ENCODE measurements around the gene COMMD4. TPM values are rescaled to one million over a fixed set of nuclear protein-coding genes. Genes with fewer than 3 reads are reported as not detected.

The COMMD4 gene
- total and polyA plus RNA-seq, 2 donors (not counting 1 experiment from before 2014, with no cell fraction given): 65.9 to 74.9 TPM

GRCh38 chr15:75354454-75354853 lies 18.6 kb downstream of the COMMD4 start:
- no peak for DNase-seq (ENCODE audit: low read depth in 2 of 2)
- Histone ChIP-seq H3K4me1 (ENCODE audit: control insufficient read depth, extremely low read depth, insufficient read depth, low read length) (no peaks in the 10 kb centered on the region), H4K20me1 (ENCODE audit: control insufficient read depth, extremely low read depth, insufficient read depth, low read length) (no peaks in the 10 kb centered on the region), H3K4me2 (ENCODE audit: extremely low read depth, insufficient read depth, low read length) (no peak overlapping the region), H3K9me3 (ENCODE audit: control insufficient read depth, insufficient read depth, low read depth, low read length) (no peaks in the 10 kb centered on the region), H3K27ac (ENCODE audit: insufficient read depth, low read length) (no peak overlapping the region), H3K9ac (ENCODE audit: insufficient read depth, low read length) (no peak overlapping the region), H2AFZ (ENCODE audit: low read length) (no peak overlapping the region), H3K79me2 (ENCODE audit: control insufficient read depth, insufficient read depth, low read length) (no peaks in the 10 kb centered on the region), H3K36me3 (ENCODE audit: control insufficient read depth, insufficient read depth, low read length) (peaks cover 11% of the 10 kb centered on the region), H3K27me3 (ENCODE audit: control insufficient read depth, insufficient read depth, low read length) (no peaks in the 10 kb centered on the region), H3K4me3 (replicated peaks in 1 of 4; ENCODE audit: control extremely low read depth in 1 of 4, insufficient read depth in 1 of 4, low read depth in 3 of 4, low read length in 4 of 4) (no peak overlapping the region)
- TF ChIP-seq, protein P1, sequence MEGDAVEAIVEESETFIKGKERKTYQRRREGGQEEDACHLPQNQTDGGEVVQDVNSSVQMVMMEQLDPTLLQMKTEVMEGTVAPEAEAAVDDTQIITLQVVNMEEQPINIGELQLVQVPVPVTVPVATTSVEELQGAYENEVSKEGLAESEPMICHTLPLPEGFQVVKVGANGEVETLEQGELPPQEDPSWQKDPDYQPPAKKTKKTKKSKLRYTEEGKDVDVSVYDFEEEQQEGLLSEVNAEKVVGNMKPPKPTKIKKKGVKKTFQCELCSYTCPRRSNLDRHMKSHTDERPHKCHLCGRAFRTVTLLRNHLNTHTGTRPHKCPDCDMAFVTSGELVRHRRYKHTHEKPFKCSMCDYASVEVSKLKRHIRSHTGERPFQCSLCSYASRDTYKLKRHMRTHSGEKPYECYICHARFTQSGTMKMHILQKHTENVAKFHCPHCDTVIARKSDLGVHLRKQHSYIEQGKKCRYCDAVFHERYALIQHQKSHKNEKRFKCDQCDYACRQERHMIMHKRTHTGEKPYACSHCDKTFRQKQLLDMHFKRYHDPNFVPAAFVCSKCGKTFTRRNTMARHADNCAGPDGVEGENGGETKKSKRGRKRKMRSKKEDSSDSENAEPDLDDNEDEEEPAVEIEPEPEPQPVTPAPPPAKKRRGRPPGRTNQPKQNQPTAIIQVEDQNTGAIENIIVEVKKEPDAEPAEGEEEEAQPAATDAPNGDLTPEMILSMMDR (conservative IDR thresholded peaks at IDR 0.05 in 1 of 2, IDR thresholded peaks at IDR 0.05 in 1 of 2; ENCODE audit: low read depth in 1 of 2, low read length in 2 of 2): no peak
- TF ChIP-seq EZH2 (IDR thresholded peaks at IDR 0.05; ENCODE audit: low read length, missing control alignments): no peak

GRCh38 chr15:75355369-75355768 lies 19.5 kb downstream of the COMMD4 start:
- Histone ChIP-seq H3K27ac (ENCODE audit: insufficient read depth, low read length) (no peak overlapping the region), H3K79me2 (ENCODE audit: control insufficient read depth, insufficient read depth, low read length) (no peaks in the 10 kb centered on the region), H3K4me2 (ENCODE audit: extremely low read depth, insufficient read depth, low read length) (no peak overlapping the region), H3K36me3 (ENCODE audit: control insufficient read depth, insufficient read depth, low read length) (peaks cover 18% of the 10 kb centered on the region), H3K9me3 (ENCODE audit: control insufficient read depth, insufficient read depth, low read depth, low read length) (no peaks in the 10 kb centered on the region), H4K20me1 (ENCODE audit: control insufficient read depth, extremely low read depth, insufficient read depth, low read length) (no peaks in the 10 kb centered on the region), H2AFZ (ENCODE audit: low read length) (no peak overlapping the region), H3K4me3 (replicated peaks in 1 of 4; ENCODE audit: control extremely low read depth in 1 of 4, insufficient read depth in 1 of 4, low read depth in 3 of 4, low read length in 4 of 4) (no peak overlapping the region), H3K9ac (ENCODE audit: insufficient read depth, low read length) (no peak overlapping the region), H3K4me1 (ENCODE audit: control insufficient read depth, extremely low read depth, insufficient read depth, low read length) (no peaks in the 10 kb centered on the region), H3K27me3 (ENCODE audit: control insufficient read depth, insufficient read depth, low read length) (no peaks in the 10 kb centered on the region)
- no peak for DNase-seq (ENCODE audit: low read depth in 2 of 2)
- TF ChIP-seq EZH2 (IDR thresholded peaks at IDR 0.05; ENCODE audit: low read length, missing control alignments): no peak
- TF ChIP-seq, protein P1 (conservative IDR thresholded peaks at IDR 0.05 in 1 of 2, IDR thresholded peaks at IDR 0.05 in 1 of 2; ENCODE audit: low read depth in 1 of 2, low read length in 2 of 2): no peak

GRCh38 chr15:75356006-75356405 lies 20.1 kb downstream of the COMMD4 start:
- Histone ChIP-seq H3K9ac (ENCODE audit: insufficient read depth, low read length) (no peak overlapping the region), H3K4me2 (ENCODE audit: extremely low read depth, insufficient read depth, low read length) (no peak overlapping the region), H3K36me3 (ENCODE audit: control insufficient read depth, insufficient read depth, low read length) (peaks cover 20% of the 10 kb centered on the region), H3K27me3 (ENCODE audit: control insufficient read depth, insufficient read depth, low read length) (no peaks in the 10 kb centered on the region), H3K4me1 (ENCODE audit: control insufficient read depth, extremely low read depth, insufficient read depth, low read length) (no peaks in the 10 kb centered on the region), H2AFZ (ENCODE audit: low read length) (no peak overlapping the region), H3K79me2 (ENCODE audit: control insufficient read depth, insufficient read depth, low read length) (no peaks in the 10 kb centered on the region), H3K9me3 (ENCODE audit: control insufficient read depth, insufficient read depth, low read depth, low read length) (no peaks in the 10 kb centered on the region), H4K20me1 (ENCODE audit: control insufficient read depth, extremely low read depth, insufficient read depth, low read length) (no peaks in the 10 kb centered on the region), H3K27ac (ENCODE audit: insufficient read depth, low read length) (no peak overlapping the region), H3K4me3 (replicated peaks in 1 of 4; ENCODE audit: control extremely low read depth in 1 of 4, insufficient read depth in 1 of 4, low read depth in 3 of 4, low read length in 4 of 4) (no peak overlapping the region)
- no peak for DNase-seq (ENCODE audit: low read depth in 2 of 2)
- TF ChIP-seq, protein P1 (conservative IDR thresholded peaks at IDR 0.05 in 1 of 2, IDR thresholded peaks at IDR 0.05 in 1 of 2; ENCODE audit: low read depth in 1 of 2, low read length in 2 of 2): no peak
- no peak for TF ChIP-seq EZH2 (IDR thresholded peaks at IDR 0.05; ENCODE audit: low read length, missing control alignments)

All from fibroblast of lung (primary cell).